HG03520 (cell line): ENCODE results near the gene ATG13.

Experiments
- ATAC-seq: cut with Tn5 transposase; IDR thresholded peaks from one replicate; pipeline ENCODE4 v1.9.1; 2021; ENCODE audit warnings: mild to moderate bottlenecking, moderate library complexity; ENCODE audit not compliant: unreplicated experiment

The ATG13 gene

DNA sequence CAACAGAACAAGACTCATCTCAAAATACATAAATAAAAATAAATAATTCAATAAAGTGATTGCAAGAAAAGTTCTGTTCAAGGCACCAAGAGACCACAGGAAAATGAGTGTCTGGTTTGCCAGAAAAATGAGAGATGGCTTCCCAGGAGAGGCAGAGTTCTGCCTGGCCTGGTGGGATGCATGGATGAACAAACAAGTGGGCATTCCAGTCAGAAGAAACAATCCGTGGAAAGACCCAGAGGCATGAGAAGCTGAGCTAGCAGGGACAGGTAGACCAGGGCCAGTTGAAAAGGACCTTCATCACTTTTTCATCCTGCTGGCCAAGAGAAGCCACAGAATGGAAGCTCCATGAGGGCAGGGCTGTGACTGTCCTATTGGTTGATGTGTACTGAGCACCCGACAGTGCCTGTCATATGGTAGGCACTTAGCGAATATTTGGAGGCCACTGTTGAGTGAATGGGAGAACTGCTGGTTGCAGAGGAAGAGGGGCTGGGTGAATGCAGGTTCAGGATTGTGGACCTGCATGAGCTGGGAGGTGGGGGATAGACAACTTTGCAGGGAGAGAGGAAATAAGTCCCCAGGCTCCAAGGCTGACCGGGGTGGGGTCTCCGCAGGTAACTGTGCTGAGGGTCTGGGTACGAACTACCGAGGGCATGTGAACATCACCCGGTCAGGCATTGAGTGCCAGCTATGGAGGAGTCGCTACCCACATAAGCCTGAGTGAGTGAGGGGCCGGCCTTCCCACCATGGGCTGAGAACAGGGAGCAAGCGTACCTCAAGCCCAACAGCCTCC is 105.4 kb downstream of the ATG13 start:
- ATAC-seq = no peak

DNA sequence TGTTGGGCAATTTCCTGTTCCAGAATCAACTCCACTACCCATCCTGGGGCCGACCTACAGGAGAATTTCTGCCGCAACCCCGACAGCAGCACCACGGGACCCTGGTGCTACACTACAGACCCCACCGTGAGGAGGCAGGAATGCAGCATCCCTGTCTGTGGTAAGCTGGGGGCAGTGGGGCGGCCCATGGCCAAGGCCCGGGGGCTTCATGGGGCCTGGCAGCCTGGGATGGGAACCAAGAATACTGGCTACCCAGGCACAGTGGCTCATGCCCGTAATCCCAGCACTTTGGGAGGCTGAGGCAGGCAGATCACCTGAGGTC is 106.0 kb downstream of the ATG13 start:
- ATAC-seq = no peak

DNA sequence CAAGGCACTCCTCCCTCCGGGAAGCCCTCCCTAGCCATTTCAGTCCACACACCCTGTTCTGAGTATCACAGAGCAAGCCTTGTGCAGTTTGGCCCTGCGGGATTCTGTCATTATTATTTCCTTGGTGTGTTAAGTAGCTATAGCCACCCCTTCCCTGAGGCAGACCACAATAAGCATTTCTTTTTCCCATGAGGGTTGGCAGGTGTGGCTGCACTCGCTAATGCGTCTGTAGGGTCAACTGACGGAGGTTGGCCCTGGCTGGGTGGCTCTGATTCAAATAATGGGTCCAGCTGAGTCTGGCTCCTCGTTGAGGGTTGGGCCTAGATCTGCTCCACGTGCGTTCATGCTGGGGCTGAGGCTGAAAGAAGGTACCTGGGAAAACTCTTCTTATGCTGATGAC is 106.7 kb downstream of the ATG13 start:
- ATAC-seq = no peak
